Measurements from ENCODE around the gene RHOH. TPM values are rescaled to one million over a fixed set of nuclear protein-coding genes. Genes with fewer than 3 reads are reported as not detected.

RHOH gene
- total RNA-seq, 4 donors from 2014 or later: 0.91 to 3.5 (median 1.5) TPM

DNA sequence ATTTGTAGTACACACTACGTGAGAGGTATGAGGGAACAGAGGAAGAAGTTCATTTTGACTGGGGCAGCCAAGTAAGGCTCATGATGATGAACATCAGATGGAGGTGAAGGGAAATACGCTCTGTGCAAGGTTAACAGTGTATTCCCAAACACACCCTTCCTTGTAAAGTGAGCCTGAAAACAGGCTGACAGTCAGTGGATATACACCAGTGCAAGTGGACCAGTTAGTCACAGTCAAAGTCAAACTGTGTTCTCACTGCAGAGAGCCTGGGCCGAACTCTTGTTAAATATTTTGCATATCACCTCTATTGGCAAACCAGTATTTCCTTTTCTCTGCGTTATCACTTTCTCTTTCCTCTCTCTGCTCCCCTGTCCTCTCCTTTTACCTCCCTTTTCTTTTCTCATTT, 23.4 kb upstream of the RHOH start:
- no peak overlapping the region for H3K27ac ChIP-seq
- DNase-seq (ENCODE audit: low spot score in 2 of 2): no peak
- H3K27me3 ChIP-seq: no peaks in the 10 kb centered on the region
- H3K4me1 ChIP-seq: no peaks in the 10 kb centered on the region
- no peak for TF ChIP-seq POLR2A (IDR thresholded peaks at IDR 0.05)
- no peak for TF ChIP-seq POLR2AphosphoS5 (IDR thresholded peaks at IDR 0.05)
- no peak for TF ChIP-seq EP300 (IDR thresholded peaks at IDR 0.05)
- TF ChIP-seq, protein P1, sequence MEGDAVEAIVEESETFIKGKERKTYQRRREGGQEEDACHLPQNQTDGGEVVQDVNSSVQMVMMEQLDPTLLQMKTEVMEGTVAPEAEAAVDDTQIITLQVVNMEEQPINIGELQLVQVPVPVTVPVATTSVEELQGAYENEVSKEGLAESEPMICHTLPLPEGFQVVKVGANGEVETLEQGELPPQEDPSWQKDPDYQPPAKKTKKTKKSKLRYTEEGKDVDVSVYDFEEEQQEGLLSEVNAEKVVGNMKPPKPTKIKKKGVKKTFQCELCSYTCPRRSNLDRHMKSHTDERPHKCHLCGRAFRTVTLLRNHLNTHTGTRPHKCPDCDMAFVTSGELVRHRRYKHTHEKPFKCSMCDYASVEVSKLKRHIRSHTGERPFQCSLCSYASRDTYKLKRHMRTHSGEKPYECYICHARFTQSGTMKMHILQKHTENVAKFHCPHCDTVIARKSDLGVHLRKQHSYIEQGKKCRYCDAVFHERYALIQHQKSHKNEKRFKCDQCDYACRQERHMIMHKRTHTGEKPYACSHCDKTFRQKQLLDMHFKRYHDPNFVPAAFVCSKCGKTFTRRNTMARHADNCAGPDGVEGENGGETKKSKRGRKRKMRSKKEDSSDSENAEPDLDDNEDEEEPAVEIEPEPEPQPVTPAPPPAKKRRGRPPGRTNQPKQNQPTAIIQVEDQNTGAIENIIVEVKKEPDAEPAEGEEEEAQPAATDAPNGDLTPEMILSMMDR (IDR thresholded peaks at IDR 0.05): no peak
- no peaks in the 10 kb centered on the region for H3K36me3 ChIP-seq
- H3K4me3 ChIP-seq: no peak overlapping the region
- H3K9me3 ChIP-seq: no peaks in the 10 kb centered on the region
- WGBS: 71% methylated on average over 4 of the region's 4 CpGs

DNA sequence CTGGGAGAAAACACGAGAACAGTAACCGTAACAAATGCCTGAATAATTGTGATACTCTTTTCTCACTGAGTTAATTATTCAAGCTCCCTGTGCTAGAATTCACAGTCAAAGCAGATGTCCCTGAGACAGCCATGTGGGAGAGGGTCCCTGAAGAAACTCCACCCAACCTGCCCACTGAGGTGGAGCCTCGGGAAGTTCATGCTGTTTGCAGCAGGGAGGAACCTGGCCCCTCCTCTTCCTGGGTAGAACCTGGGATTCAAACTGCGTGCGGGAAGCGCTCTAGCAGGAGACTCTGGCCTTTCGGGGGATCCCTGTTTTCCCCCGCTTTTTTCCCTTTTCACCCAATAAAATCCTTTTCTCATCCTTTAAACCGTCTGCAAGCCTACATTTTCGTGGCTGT, 20.2 kb upstream of the RHOH start:
- WGBS: 64% methylated on average over 10 of the region's 10 CpGs
- Histone ChIP-seq H3K9me3 (no peaks in the 10 kb centered on the region), H3K27ac (no peak overlapping the region), H3K27me3 (no peaks in the 10 kb centered on the region), H3K36me3 (no peaks in the 10 kb centered on the region), H3K4me3 (no peak overlapping the region), H3K4me1 (no peaks in the 10 kb centered on the region)
- TF ChIP-seq, protein P1 (IDR thresholded peaks at IDR 0.05): no peak
- no peak for TF ChIP-seq EP300 (IDR thresholded peaks at IDR 0.05)
- TF ChIP-seq POLR2AphosphoS5 (IDR thresholded peaks at IDR 0.05): no peak
- no peak for TF ChIP-seq POLR2A (IDR thresholded peaks at IDR 0.05)
- DNase-seq (ENCODE audit: low spot score in 2 of 2): no peak

DNA sequence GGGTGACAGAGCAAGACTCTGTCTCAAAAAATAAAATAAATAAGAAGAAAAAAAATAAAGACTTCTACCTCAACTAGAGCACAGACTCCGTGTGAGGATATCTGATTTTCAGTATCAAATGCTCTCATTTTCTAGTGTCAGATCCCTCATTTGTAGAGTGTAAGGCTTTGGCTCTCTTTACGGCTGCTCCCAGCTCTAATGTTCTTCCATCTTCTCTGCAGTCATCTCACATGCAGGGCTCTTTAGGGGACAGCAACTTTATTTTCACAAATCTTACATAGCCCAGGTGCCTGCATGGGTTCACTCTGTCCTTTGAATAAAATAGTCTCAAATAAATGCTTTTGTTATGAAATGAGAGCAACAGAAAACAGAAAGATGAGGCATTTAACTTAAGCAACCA, 19.2 kb upstream of the RHOH start:
- no peak overlapping the region for H3K27ac ChIP-seq
- H3K27me3 ChIP-seq: no peaks in the 10 kb centered on the region
- no peak overlapping the region for H3K4me3 ChIP-seq
- H3K9me3 ChIP-seq: no peaks in the 10 kb centered on the region
- H3K36me3 ChIP-seq: no peaks in the 10 kb centered on the region
- H3K4me1 ChIP-seq: no peaks in the 10 kb centered on the region
- TF ChIP-seq EP300 (IDR thresholded peaks at IDR 0.05) (no peak), POLR2A (IDR thresholded peaks at IDR 0.05) (no peak), POLR2AphosphoS5 (IDR thresholded peaks at IDR 0.05) (no peak)
- TF ChIP-seq, protein P1 (IDR thresholded peaks at IDR 0.05): no peak
- DNase-seq (ENCODE audit: low spot score in 2 of 2): no peak
- 93% methylated on average over 2 of the region's 2 CpGs for WGBS

DNA sequence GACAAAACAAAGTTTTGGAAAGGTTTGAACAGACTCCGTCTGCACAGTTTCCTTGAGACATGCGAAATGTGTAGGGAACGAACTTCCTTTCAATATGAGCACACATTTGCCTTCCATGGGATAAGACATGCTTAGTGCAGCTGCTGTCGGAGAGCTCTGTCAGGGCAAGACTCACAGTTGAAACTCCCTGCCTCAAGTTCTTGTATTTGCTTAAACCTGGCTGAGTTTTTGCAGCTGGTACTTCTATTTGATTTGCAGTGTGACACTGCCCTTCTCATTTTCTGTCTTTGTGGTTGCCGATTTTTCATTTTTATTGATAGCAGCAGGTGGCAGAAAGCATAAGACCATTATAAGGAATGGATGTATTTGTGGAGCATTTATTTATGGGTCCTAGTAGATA, 18.2 kb upstream of the RHOH start:
- no peaks in the 10 kb centered on the region for H3K36me3 ChIP-seq
- no peak for TF ChIP-seq POLR2AphosphoS5 (IDR thresholded peaks at IDR 0.05)
- TF ChIP-seq POLR2A (IDR thresholded peaks at IDR 0.05): no peak
- TF ChIP-seq EP300 (IDR thresholded peaks at IDR 0.05): no peak
- TF ChIP-seq, protein P1 (IDR thresholded peaks at IDR 0.05): no peak
- H3K9me3 ChIP-seq: no peaks in the 10 kb centered on the region
- H3K27me3 ChIP-seq: no peaks in the 10 kb centered on the region
- H3K27ac ChIP-seq: no peak overlapping the region
- WGBS: 31% methylated on average over 5 of the region's 5 CpGs
- H3K4me3 ChIP-seq: no peak overlapping the region
- H3K4me1 ChIP-seq: no peaks in the 10 kb centered on the region
- DNase-seq (ENCODE audit: low spot score in 2 of 2): no peak

DNA sequence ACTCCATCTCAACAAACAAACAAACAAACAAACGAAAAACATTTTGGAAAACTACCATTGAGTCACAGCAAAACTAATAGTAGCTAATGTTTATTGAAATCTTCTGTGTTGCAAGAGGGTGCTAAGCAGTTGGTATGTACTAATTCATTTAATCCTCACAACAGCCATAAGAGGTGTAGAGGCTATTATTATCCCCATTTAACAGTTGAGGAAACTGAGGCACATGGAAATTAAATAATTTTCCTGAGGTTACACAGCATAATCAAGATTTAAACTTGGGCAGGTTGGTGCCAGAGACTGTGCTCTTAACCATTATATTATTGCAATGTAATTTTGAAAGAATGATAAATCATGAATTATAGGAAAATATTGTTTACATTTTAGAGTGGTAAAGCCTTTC, 17.5 kb upstream of the RHOH start:
- Histone ChIP-seq H3K36me3 (no peaks in the 10 kb centered on the region), H3K27me3 (no peaks in the 10 kb centered on the region), H3K27ac (no peak overlapping the region), H3K9me3 (no peaks in the 10 kb centered on the region), H3K4me3 (no peak overlapping the region), H3K4me1 (no peaks in the 10 kb centered on the region)
- 96% methylated on average over 1 of the region's 1 CpG for WGBS
- DNase-seq (ENCODE audit: low spot score in 2 of 2): no peak
- TF ChIP-seq POLR2AphosphoS5 (IDR thresholded peaks at IDR 0.05): no peak
- TF ChIP-seq EP300 (IDR thresholded peaks at IDR 0.05): no peak
- no peak for TF ChIP-seq POLR2A (IDR thresholded peaks at IDR 0.05)
- TF ChIP-seq, protein P1 (IDR thresholded peaks at IDR 0.05): no peak

Data from suprapubic skin (tissue), 4 donors.